ENCODE measurements around the gene ATG10.
"Not testable (repeated sequence)": the region's sequence is repeated elsewhere in the genome, so short reads cannot be mapped to it uniquely, and the experiment has no call there.

The ATG10 gene

DNA sequence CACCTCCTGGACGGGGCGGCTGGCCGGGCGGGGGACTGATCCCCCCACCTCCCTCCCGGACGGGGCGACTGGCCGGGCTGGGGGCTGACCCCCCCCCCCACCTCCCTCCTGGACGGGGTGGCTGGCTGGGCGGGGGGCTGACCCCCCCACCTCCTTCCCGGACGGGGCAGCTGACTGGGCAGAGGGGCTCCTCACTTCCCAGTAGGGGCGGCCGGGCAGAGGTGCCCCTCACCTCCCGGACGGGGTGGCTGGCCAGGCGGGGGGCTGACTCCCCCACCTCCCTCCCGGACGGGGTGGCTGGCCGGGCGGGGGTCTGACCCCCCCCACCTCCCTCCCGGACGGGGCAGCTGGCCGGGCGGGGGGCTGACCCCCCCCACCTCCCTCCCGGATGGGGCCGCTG, 11.3 kb downstream of the ATG10 start:
- not testable (repeated sequence) for DNase-seq

DNA sequence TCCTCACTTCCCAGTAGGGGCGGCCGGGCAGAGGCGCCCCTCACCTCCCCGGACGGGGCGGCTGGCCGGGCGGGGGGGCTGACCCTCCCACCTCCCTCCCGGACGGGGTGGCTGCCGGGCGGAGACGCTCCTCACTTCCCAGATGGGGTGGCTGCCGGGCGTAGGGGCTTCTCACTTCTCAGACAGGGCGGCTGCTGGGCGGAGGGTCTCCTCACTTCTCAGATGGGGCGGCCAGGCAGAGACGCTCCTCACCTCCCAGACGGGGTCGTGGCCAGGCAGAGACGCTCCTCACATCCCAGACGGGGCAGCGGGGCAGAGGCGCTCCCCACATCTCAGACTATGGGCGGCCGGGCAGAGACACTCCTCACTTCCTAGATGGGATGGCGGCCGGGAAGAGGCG, 11.7 kb downstream of the ATG10 start:
- not testable (repeated sequence) for DNase-seq

GRCh38 chr5:81986126-81986525, 14.3 kb downstream of the ATG10 start:
- no peak for DNase-seq

GRCh38 chr5:81989204-81989603, 17.4 kb downstream of the ATG10 start:
- no peak for DNase-seq

DNA sequence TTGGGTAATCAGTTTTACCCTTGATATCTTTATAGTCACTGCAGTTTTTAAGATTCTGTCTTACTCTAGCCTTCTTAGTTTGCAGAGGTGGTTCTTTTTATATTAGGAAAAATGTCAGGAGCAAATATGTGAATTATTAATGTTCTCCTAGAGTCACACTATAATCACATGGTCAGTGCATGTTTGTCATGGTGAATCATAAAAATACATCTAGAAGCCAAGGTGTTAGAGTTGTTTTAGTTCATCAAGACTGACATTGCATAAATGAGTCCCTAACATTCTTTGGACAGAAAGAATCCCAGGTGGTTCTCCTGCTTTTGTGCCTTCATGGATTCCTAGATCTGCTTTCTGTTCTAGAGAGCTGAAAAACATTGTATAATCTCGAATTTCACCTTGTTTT, 22.9 kb downstream of the ATG10 start:
- no peak for DNase-seq

DNA sequence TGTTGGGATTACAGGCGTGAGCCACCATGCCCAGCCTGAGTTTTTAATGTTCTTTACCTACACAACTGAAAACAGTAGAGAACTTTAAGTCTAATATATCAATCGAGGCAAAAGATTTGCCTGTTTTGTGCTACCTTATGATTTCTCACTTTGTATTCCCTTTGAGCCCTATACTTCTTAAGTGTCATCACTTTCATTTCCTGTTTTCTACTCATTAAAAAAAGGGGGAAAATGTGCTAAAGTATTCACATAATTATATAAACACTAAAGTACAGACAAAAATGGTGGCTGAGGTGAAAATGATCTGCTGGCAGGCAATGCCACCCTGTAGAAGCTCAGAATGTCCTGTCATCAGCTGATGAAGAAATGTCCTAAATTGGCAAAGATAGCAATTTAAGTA, 23.6 kb downstream of the ATG10 start:
- no peak for DNase-seq

DNA sequence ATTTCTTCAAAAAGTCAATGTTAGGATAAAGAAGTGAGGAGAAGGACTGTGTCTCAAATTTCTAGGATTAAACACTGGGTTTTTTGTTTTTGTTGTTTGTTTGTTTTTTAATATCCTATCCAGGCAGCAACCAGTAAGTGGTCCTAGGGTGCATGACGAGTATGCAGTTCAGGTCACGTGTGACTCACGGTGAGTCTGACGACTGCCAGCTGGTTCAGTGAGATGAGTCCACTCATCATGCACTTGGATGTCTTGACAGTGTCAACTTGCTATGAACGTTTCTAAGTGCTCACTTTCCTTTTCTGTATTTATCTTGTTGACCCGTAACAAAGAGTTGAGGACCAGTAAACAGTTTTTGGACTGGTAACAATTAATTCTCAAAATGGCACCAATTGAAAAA, 32.7 kb downstream of the ATG10 start:
- no peak for DNase-seq

- DNase-seq = not testable (repeated sequence)
Measured at GRCh38 chr5:82009869-82010268, 38.0 kb downstream of the ATG10 start.

DNA sequence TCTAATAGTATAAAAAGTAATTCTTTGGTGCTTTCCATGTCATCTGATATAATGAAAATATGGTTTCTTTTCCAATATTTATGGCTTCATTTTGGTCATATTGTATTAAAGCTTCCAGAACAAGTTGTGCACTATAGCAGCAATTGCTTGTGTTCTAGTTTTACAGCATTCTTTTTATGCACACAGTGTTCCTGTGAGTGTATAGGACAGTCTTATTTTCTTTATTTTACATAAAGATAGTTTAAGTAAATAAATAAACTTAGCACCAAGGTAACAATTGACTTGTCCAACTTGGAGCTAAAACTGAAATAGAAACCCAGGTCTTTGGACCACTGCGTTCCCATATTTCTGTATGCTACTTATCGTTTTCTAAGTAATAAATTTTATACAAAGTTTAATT, 38.9 kb downstream of the ATG10 start:
- no peak for DNase-seq

GRCh38 chr5:82011761-82012160, 39.9 kb downstream of the ATG10 start:
- no peak for DNase-seq

- DNase-seq = not testable (repeated sequence)
Measured at GRCh38 chr5:82014644-82015043, 42.8 kb downstream of the ATG10 start.

DNA sequence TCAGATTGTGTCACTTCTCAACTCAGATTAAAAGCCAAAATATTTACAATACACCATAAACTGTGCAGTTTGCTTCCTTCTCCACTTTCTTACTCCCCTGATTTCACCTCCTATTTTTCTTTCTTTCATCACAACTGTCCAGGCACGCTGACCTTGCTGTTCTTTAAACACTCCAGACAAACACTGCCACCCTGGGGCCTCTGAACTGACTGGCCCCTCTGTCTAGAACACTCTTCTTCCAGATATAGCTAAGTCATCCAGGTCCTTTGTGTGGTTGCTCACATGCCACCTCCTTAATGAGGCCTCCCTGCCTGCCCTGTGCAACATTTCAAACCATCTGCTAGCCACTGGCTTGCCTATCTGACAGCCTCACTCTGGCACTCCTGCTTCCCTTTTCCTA, 46.6 kb downstream of the ATG10 start:
- no peak for DNase-seq

DNA sequence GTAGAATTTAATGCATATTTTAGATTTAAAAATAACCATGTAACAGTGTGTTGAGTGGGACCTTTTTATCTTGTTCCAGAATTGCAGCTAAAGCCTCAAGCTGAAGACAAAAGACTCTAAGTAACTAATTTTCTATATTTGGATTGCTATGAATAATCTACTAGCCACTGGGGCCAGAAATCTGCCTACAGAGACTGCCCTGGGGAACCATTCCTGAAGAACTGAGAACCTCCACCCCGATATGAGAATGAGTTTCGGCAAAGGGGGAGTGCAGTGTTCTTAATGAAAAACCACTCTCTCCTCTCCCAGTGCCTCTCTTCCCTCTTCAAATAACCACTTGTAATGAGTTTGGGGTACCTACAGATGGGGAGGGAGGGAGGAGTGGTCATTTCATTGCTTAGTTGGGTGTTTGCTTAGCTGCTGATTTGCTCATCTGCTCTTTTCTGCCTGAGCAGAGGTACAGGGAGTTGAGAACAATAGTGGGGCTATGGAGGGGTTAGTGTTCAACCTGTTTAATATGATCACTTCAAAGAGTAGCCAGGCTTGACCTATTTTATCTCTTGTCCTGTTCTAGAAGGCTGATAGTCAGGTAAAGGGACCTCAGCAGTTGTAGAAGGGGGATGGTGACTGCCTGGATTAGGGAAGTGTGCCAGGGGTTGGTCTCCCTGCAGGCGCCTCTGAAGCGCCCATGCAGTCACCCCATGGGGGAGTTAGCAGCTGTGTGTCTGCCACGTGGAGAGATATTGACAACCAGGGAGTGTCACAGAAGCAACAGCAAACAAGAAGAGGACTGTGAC, 47.7 kb downstream of the ATG10 start:
- no peak for DNase-seq

DNA sequence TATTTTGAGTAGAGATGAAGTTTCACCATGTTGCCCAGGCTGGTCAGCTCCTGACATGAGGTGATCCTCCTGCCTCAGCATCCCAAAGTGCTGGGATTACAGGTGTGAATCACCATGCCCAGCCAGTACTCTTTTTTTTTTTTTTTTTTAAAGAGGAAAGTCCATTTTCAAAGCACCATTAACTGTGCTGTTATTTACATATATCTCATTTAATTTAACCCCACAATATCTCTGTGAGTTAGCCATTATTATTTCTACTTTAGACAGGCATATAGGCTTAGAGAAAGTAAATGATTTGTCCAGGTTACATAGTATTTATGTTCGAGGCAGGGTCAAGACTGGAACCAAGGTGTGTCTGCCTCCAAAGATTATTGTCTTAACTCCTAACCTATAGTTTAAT, 50.7 kb downstream of the ATG10 start:
- DNase-seq = no peak

GRCh38 chr5:82023644-82024043, 51.8 kb downstream of the ATG10 start:
- DNase-seq = no peak

DNA sequence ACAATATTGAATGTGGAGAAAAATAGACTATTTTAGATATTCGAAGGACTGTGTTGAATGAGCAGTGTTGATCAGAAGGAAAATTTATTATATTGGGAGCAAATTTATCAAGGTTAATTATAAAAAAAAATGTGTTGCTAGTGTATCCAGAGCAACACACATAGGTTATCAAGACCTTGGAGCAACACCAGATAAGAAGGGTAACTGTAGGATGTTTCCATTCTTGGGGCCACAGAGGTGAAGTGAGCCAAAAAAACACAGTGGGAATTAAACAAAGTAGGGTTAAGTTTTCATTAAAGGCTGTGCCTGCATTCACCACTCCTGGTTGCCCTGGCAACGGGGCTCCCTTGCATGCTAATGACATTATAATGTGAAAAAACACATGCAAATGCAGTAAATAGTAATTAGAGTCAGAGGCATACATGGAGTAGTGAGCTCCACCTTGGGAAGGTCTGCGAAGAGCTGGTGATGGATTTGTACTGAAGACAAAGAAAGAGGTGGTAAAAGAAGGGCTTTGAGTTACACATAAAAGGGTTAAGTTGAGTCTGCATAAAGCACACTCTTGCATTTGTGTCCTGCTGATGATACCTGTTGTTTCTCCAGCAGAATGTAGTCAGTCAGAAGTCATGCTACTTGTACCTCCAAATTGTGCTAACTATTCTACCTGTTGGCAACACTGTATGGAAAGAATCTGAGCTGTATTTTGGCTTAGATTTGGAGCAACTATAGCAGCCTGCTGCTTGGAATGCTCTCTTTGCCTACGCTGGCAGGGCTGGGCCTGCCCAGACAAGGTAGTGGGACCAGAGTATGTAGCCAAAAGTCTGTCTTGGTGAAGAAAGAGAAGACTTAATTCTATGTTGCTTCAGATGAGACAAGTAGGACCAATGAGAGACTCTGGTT, 59.6 kb downstream of the ATG10 start:
- no peak for DNase-seq

- DNase-seq = not testable (repeated sequence)
Measured at GRCh38 chr5:82042894-82043293, 71.1 kb downstream of the ATG10 start.

GRCh38 chr5:82044010-82044409, 72.2 kb downstream of the ATG10 start:
- DNase-seq = no peak

DNA sequence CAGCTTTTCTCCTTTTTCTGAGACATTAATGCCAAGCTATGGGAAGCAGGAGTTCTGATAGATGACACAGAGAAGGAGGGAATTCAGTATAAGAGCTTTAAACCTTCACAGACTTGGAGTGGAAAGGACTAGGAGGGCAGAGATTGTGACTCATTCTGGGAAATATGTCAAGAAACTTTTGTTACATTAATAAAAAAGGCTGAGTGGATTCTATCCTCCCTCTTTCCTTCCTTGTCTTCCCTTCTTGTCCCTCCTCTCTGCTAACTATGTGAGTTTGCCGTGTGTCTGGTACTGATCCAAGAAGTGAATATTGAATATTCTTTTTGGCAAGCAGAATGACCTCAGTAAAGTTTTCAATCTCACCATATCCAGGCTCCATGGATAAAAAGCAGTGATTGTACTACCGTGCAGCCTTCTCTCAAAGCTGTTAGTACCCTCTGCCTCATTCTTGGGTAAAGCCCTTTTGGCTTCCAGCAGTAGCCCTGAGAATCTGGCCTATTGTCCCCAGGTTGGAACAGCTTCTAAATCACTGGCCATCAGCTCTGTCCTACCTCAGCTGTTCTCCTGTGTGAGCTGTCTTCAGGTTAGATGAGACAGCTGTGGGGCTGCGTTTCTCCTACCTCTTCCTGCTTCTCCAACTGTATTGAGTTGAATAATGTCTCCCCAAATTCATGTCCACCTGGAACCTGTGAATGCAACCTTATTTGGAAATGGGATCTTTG, 73.9 kb downstream of the ATG10 start:
- DNase-seq = no peak

GRCh38 chr5:82046276-82046647, 74.4 kb downstream of the ATG10 start:
- DNase-seq = no peak

DNA sequence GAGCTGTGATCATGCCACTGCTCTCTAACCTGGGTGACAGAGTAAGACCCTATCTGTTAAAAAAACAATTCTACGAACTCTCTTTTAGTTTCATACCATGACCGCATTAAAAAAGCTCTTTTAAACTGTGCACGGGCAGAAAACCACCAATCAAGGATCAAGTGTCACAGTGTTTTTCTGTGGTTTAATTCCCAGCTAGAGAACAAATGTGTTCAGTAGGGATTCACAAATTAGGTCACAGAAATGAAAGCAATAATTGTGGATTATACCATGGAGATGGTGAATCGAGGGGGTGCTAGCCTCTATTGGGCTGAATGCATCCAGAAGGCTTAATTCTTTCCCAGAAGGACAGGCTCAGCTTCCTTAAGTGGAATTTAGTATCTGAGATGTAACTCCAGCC, 79.1 kb downstream of the ATG10 start:
- no peak for DNase-seq

GRCh38 chr5:82054004-82054710, 82.3 kb downstream of the ATG10 start:
- DNase-seq = no peak

DNA sequence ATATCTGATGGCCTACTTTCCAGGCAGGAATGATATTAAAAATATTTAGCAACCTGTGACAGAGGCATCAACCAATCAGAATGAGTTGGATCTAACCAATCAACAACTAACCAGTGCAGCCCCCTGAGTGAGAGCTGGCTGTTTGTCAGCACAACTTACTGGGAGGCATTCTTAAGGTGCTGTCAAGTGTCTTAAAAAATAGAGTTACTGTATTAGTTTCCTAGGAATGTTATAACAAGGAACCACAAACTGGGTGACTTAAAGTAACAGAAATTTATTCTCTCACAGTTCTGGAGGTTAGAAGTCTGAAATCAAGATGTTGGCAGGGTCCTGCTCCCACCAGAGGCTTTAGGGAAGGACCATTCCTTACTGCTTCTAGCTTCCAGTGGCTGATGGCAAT, 85.2 kb downstream of the ATG10 start:
- no peak for DNase-seq

Measured in CD4-positive, alpha-beta T cell treated with Interleukin-6 for 4 hours (primary cell).